Osteoblast (primary cell): ENCODE measurements around the gene MAP3K20. TPM values are rescaled to one million over a fixed set of nuclear protein-coding genes. Genes with fewer than 3 reads are reported as not detected.
A peak's percentile ranks its signal among the peaks of the same experiment; 100 is the strongest.

ENCODE experiments used
- DNase-seq: peaks from one replicate; pipeline ENCODE4 v3.0.0; 2011; ENCODE audit warnings: low spot score, mixed read lengths; ENCODE audit not compliant: insufficient read length; ENCODE audit errors: missing footprints
- H2AFZ ChIP-seq: 2 replicates; pipeline ENCODE4 v1.6.0; 2011; ENCODE audit warnings: mild to moderate bottlenecking, low read length
- H3K27ac ChIP-seq: 2 replicates; pipeline ENCODE4 v1.5.1; 2011; ENCODE audit warnings: mild to moderate bottlenecking, low read depth, low read length, moderate library complexity
- H3K27me3 ChIP-seq: 2 replicates; pipeline ENCODE4 v1.6.0; 2012; ENCODE audit warnings: mild to moderate bottlenecking, control low read depth, inconsistent platforms, low read length, moderate library complexity; ENCODE audit not compliant: insufficient read depth
- H3K36me3 ChIP-seq: 2 replicates; pipeline ENCODE4 v1.5.1; 2011; ENCODE audit warnings: mild to moderate bottlenecking, low read length, control low read depth, moderate library complexity; ENCODE audit not compliant: insufficient read depth
- H3K4me1 ChIP-seq: 2 replicates; pipeline ENCODE4 v1.5.1; 2011; ENCODE audit warnings: mild to moderate bottlenecking, low read length, control low read depth, moderate library complexity; ENCODE audit not compliant: insufficient read depth
- H3K4me2 ChIP-seq: 2 replicates; pipeline ENCODE4 v1.6.0; 2011; ENCODE audit warnings: mild to moderate bottlenecking, low read length; ENCODE audit not compliant: insufficient read depth
- H3K4me3 ChIP-seq: fragments of 200-600 bp; sonication (generic); 3 replicates; pipeline ENCODE4 v1.5.1; 2012; ENCODE audit warnings: mild to moderate bottlenecking, low read length, inconsistent platforms; ENCODE audit not compliant: insufficient read depth
- H3K79me2 ChIP-seq: 2 replicates; pipeline ENCODE4 v1.6.0; 2012; ENCODE audit warnings: mild to moderate bottlenecking, low read length, control low read depth, inconsistent platforms; ENCODE audit not compliant: insufficient read depth
- H3K9me3 ChIP-seq: 2 replicates; pipeline ENCODE4 v1.5.1; 2011; ENCODE audit warnings: low read depth, low read length, control low read depth
- H4K20me1 ChIP-seq: 2 replicates; pipeline ENCODE4 v1.6.0; 2012; ENCODE audit warnings: mild to moderate bottlenecking, low read length, control low read depth; ENCODE audit not compliant: insufficient read depth
- CTCF ChIP-seq: IDR thresholded peaks from 2 replicates; pipeline ENCODE4 v1.5.1; 2011; ENCODE audit warnings: mild to moderate bottlenecking, low read depth, low read length, moderate library complexity; ENCODE audit errors: extremely low read depth
- total RNA-seq: library from RNA; depleted of rRNA; stranded (reverse); fragments of >200 nt; gene quantifications from 2 replicates; pipeline ENCODE4 v1.2.3, GENCODE V29; 2012

MAP3K20 gene
- total RNA-seq, 1 donor = 56.1 TPM

- Histone ChIP-seq H3K36me3 (no peaks in the 10 kb centered on the region), H3K9me3 (peaks cover 1% of the 10 kb centered on the region), H3K4me1 (peaks cover 31% of the 10 kb centered on the region), H3K79me2 (peaks cover 39% of the 10 kb centered on the region), H3K4me3 (no peak overlapping the region), H4K20me1 (no peaks in the 10 kb centered on the region), H2AFZ (no peak overlapping the region), H3K27ac (no peak overlapping the region), H3K27me3 (no peaks in the 10 kb centered on the region), H3K4me2 (no peak overlapping the region)
- TF ChIP-seq CTCF = no peak
- no peak for DNase-seq
Measured at GRCh38 chr2:173145454-173145853, 69.8 kb downstream of the MAP3K20 start.

GRCh38 chr2:173146590-173146989, 70.9 kb downstream of the MAP3K20 start:
- DNase-seq = no peak
- H3K4me1 ChIP-seq = peaks cover 41% of the 10 kb centered on the region

GRCh38 chr2:173148520-173148919, 72.9 kb downstream of the MAP3K20 start:
- Histone ChIP-seq H4K20me1 (no peaks in the 10 kb centered on the region), H3K27me3 (no peaks in the 10 kb centered on the region), H3K4me3 (no peak overlapping the region), H3K9me3 (no peaks in the 10 kb centered on the region), H2AFZ (no peak overlapping the region), H3K27ac (peak overlapping the region; percentile 13), H3K4me2 (peak overlapping the region; percentile 20), H3K4me1 (peaks cover 57% of the 10 kb centered on the region), H3K36me3 (no peaks in the 10 kb centered on the region), H3K79me2 (peaks cover 51% of the 10 kb centered on the region)
- no peak for DNase-seq
- TF ChIP-seq CTCF = no peak

More at GRCh38 chr2:173146590-173146989, 70.9 kb downstream of the MAP3K20 start:
- no peak for TF ChIP-seq CTCF
- H3K27me3 ChIP-seq = no peaks in the 10 kb centered on the region
- no peak overlapping the region for H3K4me3 ChIP-seq
- no peak overlapping the region for H2AFZ ChIP-seq
- no peaks in the 10 kb centered on the region for H4K20me1 ChIP-seq
- no peaks in the 10 kb centered on the region for H3K36me3 ChIP-seq
- H3K4me2 ChIP-seq = no peak overlapping the region
- H3K27ac ChIP-seq = no peak overlapping the region
- H3K9me3 ChIP-seq = peaks cover 1% of the 10 kb centered on the region
- H3K79me2 ChIP-seq = peaks cover 38% of the 10 kb centered on the region

- no peak overlapping the region for H3K4me3 ChIP-seq
- TF ChIP-seq CTCF = no peak
- H2AFZ ChIP-seq = no peak overlapping the region
- no peak for DNase-seq
- peaks cover 56% of the 10 kb centered on the region for H3K79me2 ChIP-seq
- no peaks in the 10 kb centered on the region for H3K36me3 ChIP-seq
- H3K4me2 ChIP-seq = no peak overlapping the region
- H3K27me3 ChIP-seq = no peaks in the 10 kb centered on the region
- H3K27ac ChIP-seq = peak overlapping the region; percentile 3
- no peaks in the 10 kb centered on the region for H3K9me3 ChIP-seq
- no peaks in the 10 kb centered on the region for H4K20me1 ChIP-seq
- H3K4me1 ChIP-seq = peaks cover 57% of the 10 kb centered on the region
Measured at GRCh38 chr2:173149491-173149890, 73.8 kb downstream of the MAP3K20 start.
